Liver (tissue), 9 donors: ENCODE measurements around the gene MECP2. TPM values are rescaled to one million over a fixed set of nuclear protein-coding genes. Genes with fewer than 3 reads are reported as not detected.

Experiments used
- DNase-seq: peaks from one replicate; pipeline ENCODE4 v3.0.0-alpha.2; 2017; ENCODE audit warnings: low spot score
- H3K27ac ChIP-seq, 2 donors: one replicate each; pipeline ENCODE4 v1.7.0; 2013; ENCODE audit warnings: inconsistent platforms in 2 of 2, low read length in 2 of 2, control low read depth in 1 of 2, low read depth in 1 of 2, mild to moderate bottlenecking in 1 of 2
- H3K27me3 ChIP-seq, 4 donors: one replicate each; pipeline versions ENCODE4 v1.6.1 to v1.7.0; 2013; ENCODE audit warnings: low read length in 3 of 4, inconsistent platforms in 1 of 4, mild to moderate bottlenecking in 1 of 4, moderate library complexity in 1 of 4; ENCODE audit not compliant: control insufficient read depth in 4 of 4, insufficient read depth in 4 of 4
- H3K36me3 ChIP-seq, 4 donors: one replicate each; pipeline versions ENCODE4 v1.6.1 to v1.7.0; 2013; ENCODE audit warnings: low read length in 3 of 4, mild to moderate bottlenecking in 3 of 4, low read depth in 1 of 4, moderate library complexity in 1 of 4; ENCODE audit not compliant: control insufficient read depth in 4 of 4, insufficient read depth in 3 of 4
- H3K4me1 ChIP-seq, 4 donors: one replicate each; pipeline versions ENCODE4 v1.6.1 to v1.7.0; 2013; ENCODE audit warnings: low read length in 3 of 4, mild to moderate bottlenecking in 3 of 4, moderate library complexity in 1 of 4; ENCODE audit not compliant: control insufficient read depth in 4 of 4, insufficient read depth in 4 of 4
- H3K4me3 ChIP-seq, 3 donors: one replicate each; pipeline versions ENCODE4 v1.6.1 to v1.7.0; 2013; ENCODE audit warnings: low read length in 3 of 3, control low read depth in 1 of 3, low read depth in 1 of 3, mild to moderate bottlenecking in 1 of 3
- H3K9ac ChIP-seq, 2 donors: one replicate each; pipeline ENCODE4 v1.7.0; 2013; ENCODE audit warnings: low read length in 2 of 2, mild to moderate bottlenecking in 2 of 2, moderate library complexity in 2 of 2, control low read depth in 1 of 2, low read depth in 1 of 2
- H3K9me3 ChIP-seq, 4 donors: one replicate each; pipeline versions ENCODE4 v1.6.1 to v1.7.0; 2013; ENCODE audit warnings: low read length in 3 of 4; ENCODE audit not compliant: control insufficient read depth in 4 of 4
- ATF3 ChIP-seq: IDR thresholded peaks from 2 replicates; pipeline ENCODE4 v1.6.1; 2016; ENCODE audit warnings: antibody characterized with exemption
- CTCF ChIP-seq: fragments of 150-350 bp; IDR thresholded peaks from 2 replicates; pipeline ENCODE4 v1.5.1; 2017; ENCODE audit warnings: improper control_type of control experiment, low read depth, low read length; ENCODE audit not compliant: missing input control
- EGR1 ChIP-seq, 2 donors: IDR thresholded peaks; 2 replicates each; pipeline ENCODE4 v1.6.1; 2016 to 2018; ENCODE audit warnings: antibody characterized with exemption in 2 of 2, low read depth in 2 of 2
- FOXA1 ChIP-seq: IDR thresholded peaks from 2 replicates; pipeline ENCODE4 v1.6.1; 2016; ENCODE audit warnings: antibody characterized with exemption
- FOXA2 ChIP-seq: IDR thresholded peaks from 2 replicates; pipeline ENCODE4 v1.6.1; 2016; ENCODE audit warnings: antibody characterized with exemption
- GABPA ChIP-seq, 2 donors: IDR thresholded peaks in 1 of 2; conservative IDR thresholded peaks in 1 of 2; 2 replicates each; pipeline ENCODE4 v1.6.1; 2016; ENCODE audit warnings: antibody characterized with exemption in 2 of 2, mild to moderate bottlenecking in 1 of 2, moderate library complexity in 1 of 2
- HNF4A ChIP-seq, 2 donors: conservative IDR thresholded peaks; 2 replicates each; pipeline ENCODE4 v1.6.1; 2016; ENCODE audit warnings: antibody characterized with exemption in 2 of 2, mild to moderate bottlenecking in 2 of 2
- JUND ChIP-seq, 2 donors: IDR thresholded peaks; 2 replicates each; pipeline ENCODE4 v1.6.1; 2016; ENCODE audit warnings: antibody characterized with exemption in 2 of 2
- NR2F2 ChIP-seq: IDR thresholded peaks from 2 replicates; pipeline ENCODE4 v1.6.1; 2016; ENCODE audit warnings: antibody characterized with exemption
- RAD21 ChIP-seq, 2 donors: IDR thresholded peaks; 2 replicates each; pipeline ENCODE4 v1.6.1; 2016; ENCODE audit warnings: antibody characterized with exemption in 2 of 2, mild to moderate bottlenecking in 2 of 2
- RXRA ChIP-seq, 2 donors: IDR thresholded peaks; 2 replicates each; pipeline ENCODE4 v1.6.1; 2017 to 2018; ENCODE audit warnings: antibody characterized with exemption in 2 of 2, mild to moderate bottlenecking in 1 of 2
- SP1 ChIP-seq: IDR thresholded peaks from 2 replicates; pipeline ENCODE4 v1.6.1; 2018; ENCODE audit warnings: antibody characterized with exemption, mild to moderate bottlenecking
- TAF1 ChIP-seq: conservative IDR thresholded peaks from 2 replicates; pipeline ENCODE4 v1.6.1; 2016; ENCODE audit warnings: antibody characterized with exemption, mild to moderate bottlenecking
- YY1 ChIP-seq: IDR thresholded peaks from 2 replicates; pipeline ENCODE4 v1.6.1; 2016; ENCODE audit warnings: antibody characterized with exemption, mild to moderate bottlenecking
- WGBS: extraction: QIAGEN DNeasy Blood & Tissue Kit; methylation state at CpG from one replicate; pipeline ENCODE4 v1.1.7; 2013; 5-methylcytosine and 5-hydroxymethylcytosine counted together
- polyA plus RNA-seq, 2 donors: library from polyadenylated mRNA; stranded (reverse) in 1 of 2; unstranded in 1 of 2; fragments of 200-250 nt in 1 of 2; fragments of >200 nt in 1 of 2; fragmentation: Nextera tagmentation in 1 of 2; extraction: Ambion mirVana in 1 of 2; gene quantifications; one replicate each; pipeline versions ENCODE4 v1.2.1 to v1.2.3, GENCODE V29; 2013 to 2015
- total RNA-seq, 2 donors: library from RNA; depleted of rRNA; stranded (reverse); fragments of >200 nt; gene quantifications; one replicate each; pipeline ENCODE4 v1.2.3, GENCODE V29; 2014
- TF ChIP-seq, protein P1 (sequence below): IDR thresholded peaks from 2 replicates; pipeline ENCODE4 v1.6.1; 2016; ENCODE audit warnings: antibody characterized with exemption
- TF ChIP-seq, protein P2 (sequence below): IDR thresholded peaks from 2 replicates; pipeline ENCODE4 v1.6.1; 2016; ENCODE audit warnings: antibody characterized with exemption, mild to moderate bottlenecking
- donor health status: healthy.
- donor health status: healthy.
- donor health status: healthy.
- donor health status: healthy.
- donor health status: healthy.

The MECP2 gene
- total and polyA plus RNA-seq, 4 donors: 6.9 to 22.0 (median 10.0) TPM

DNA sequence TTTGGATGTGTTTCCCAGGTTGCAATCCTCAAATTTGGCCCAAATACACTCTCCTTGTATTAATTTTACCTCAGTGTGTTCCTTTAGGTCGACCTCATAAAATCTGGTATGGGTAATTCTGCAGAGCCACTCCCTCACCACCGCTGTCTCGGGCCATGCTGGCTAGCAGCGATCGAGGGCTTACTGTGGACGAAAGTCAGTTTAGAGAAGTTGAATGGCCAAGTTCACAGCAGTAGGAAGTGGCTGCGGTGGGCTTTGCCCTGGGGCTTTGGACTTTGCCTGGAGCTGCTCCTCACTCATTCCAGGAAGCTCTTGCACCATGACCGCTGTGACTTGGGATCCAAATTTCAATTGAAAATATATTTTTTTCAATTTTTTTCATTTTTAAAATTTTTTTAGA, 105.3 kb downstream of the MECP2 start (continued):
- TF ChIP-seq CTCF (no peak), FOXA1 (no peak), NR2F2 (no peak), SP1 (no peak), HNF4A (conservative IDR thresholded peaks at IDR 0.05) (no peak), ATF3 (no peak), TAF1 (no peak)
- TF ChIP-seq, protein P1, sequence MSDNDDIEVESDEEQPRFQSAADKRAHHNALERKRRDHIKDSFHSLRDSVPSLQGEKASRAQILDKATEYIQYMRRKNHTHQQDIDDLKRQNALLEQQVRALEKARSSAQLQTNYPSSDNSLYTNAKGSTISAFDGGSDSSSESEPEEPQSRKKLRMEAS: no peak

- Histone ChIP-seq H3K27ac (no peak overlapping the region), H3K4me3 (no peak overlapping the region), H3K4me1 (peaks cover 0 to 2% (median 0%) of the 10 kb centered on the region in 4 donors), H3K36me3 (no peaks in the 10 kb centered on the region), H3K9me3 (no peaks in the 10 kb centered on the region), H3K27me3 (no peaks in the 10 kb centered on the region), H3K9ac (no peak overlapping the region)
- no peak for DNase-seq
- over 99% methylated on average over 3 of the region's 3 CpGs for WGBS
- TF ChIP-seq, protein P2, sequence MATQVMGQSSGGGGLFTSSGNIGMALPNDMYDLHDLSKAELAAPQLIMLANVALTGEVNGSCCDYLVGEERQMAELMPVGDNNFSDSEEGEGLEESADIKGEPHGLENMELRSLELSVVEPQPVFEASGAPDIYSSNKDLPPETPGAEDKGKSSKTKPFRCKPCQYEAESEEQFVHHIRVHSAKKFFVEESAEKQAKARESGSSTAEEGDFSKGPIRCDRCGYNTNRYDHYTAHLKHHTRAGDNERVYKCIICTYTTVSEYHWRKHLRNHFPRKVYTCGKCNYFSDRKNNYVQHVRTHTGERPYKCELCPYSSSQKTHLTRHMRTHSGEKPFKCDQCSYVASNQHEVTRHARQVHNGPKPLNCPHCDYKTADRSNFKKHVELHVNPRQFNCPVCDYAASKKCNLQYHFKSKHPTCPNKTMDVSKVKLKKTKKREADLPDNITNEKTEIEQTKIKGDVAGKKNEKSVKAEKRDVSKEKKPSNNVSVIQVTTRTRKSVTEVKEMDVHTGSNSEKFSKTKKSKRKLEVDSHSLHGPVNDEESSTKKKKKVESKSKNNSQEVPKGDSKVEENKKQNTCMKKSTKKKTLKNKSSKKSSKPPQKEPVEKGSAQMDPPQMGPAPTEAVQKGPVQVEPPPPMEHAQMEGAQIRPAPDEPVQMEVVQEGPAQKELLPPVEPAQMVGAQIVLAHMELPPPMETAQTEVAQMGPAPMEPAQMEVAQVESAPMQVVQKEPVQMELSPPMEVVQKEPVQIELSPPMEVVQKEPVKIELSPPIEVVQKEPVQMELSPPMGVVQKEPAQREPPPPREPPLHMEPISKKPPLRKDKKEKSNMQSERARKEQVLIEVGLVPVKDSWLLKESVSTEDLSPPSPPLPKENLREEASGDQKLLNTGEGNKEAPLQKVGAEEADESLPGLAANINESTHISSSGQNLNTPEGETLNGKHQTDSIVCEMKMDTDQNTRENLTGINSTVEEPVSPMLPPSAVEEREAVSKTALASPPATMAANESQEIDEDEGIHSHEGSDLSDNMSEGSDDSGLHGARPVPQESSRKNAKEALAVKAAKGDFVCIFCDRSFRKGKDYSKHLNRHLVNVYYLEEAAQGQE: no peak
- TF ChIP-seq HNF4A (conservative IDR thresholded peaks at IDR 0.05): no peak
- no peak for TF ChIP-seq NR2F2
- no peak for TF ChIP-seq RXRA (IDR thresholded peaks at IDR 0.05)
Measured at GRCh38 chrX:153991013-153991580, 106.4 kb downstream of the MECP2 start.

DNA sequence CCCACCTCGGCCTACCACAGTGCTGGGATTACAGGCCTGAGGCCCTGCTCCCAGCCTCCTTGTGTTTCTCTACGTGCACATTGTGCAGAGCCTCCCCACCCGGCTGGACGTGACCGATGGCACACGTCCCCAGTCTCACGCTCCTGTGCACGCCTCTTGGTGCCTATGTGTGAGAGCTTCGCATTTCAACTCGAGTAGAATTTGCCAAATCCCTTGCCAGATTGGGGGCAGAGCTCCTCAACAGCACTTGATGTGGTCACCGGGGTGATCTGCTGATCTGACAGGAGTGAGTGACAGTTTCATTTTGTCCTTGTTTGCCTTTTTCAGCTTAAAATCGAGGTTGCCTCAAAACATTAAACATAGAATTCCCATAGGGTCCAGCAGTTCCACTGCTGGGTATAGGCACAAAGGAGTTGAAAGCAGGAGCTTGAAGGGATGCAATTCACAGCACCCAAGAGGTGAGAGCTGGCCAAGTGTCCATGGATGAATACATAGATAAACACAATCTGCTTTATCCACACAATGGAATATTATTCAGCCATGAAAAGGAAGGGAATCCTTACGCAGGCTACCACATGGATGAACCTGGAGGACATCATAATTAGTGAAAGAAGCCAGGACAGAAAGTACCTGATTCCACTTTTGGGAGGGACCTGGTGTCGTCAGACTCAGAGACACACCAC, 107.4 kb downstream of the MECP2 start:
- Histone ChIP-seq H3K9me3 (no peaks in the 10 kb centered on the region), H3K36me3 (no peaks in the 10 kb centered on the region), H3K9ac (no peak overlapping the region), H3K4me3 (no peak overlapping the region), H3K27me3 (no peaks in the 10 kb centered on the region), H3K4me1 (peaks cover under 1 to 4% (median 2%) of the 10 kb centered on the region in 4 donors), H3K27ac (no peak overlapping the region)
- DNase-seq: no peak
- WGBS: 91% methylated on average over 14 of the region's 14 CpGs
- TF ChIP-seq RAD21 (IDR thresholded peaks at IDR 0.05) (no peak), TAF1 (no peak), YY1 (no peak), CTCF (no peak), RXRA (IDR thresholded peaks at IDR 0.05) (no peak), GABPA (IDR thresholded peaks at IDR 0.05 in 1 of 2, conservative IDR thresholded peaks at IDR 0.05 in 1 of 2) (no peak), ATF3 (no peak), NR2F2 (no peak), EGR1 (IDR thresholded peaks at IDR 0.05; ENCODE audit: low read depth in 2 of 2) (no peak), SP1 (no peak), FOXA2 (no peak), JUND (IDR thresholded peaks at IDR 0.05) (no peak)
- TF ChIP-seq, protein P2: no peak
